Adrenal gland (tissue), 5 donors: ENCODE measurements around the gene TAF4.

ENCODE experiments used
- POLR2A ChIP-seq, 2 donors: fragments of 450-650 bp; IDR thresholded peaks; one replicate each; pipeline ENCODE4 v1.6.1; 2017; ENCODE audit warnings: antibody characterized with exemption in 2 of 2, mild to moderate bottlenecking in 2 of 2, moderate library complexity in 1 of 2
- TF ChIP-seq, protein P1 (sequence below), 6 experiments: fragments of 450-650 bp in 4 of 6; fragments of 200-600 bp in 2 of 6; sonication (generic) in 1 of 6; IDR thresholded peaks; 1 replicate in 5 of 6; 2 replicates in 1 of 6; pipeline versions ENCODE4 v1.5.1 to v1.8.0; 2016 to 2021; ENCODE audit warnings: antibody characterized with exemption in 6 of 6, mild to moderate bottlenecking in 2 of 6, moderate library complexity in 1 of 6
- donor health status: DM: no; HTN: no; CAD: no.

DNA sequence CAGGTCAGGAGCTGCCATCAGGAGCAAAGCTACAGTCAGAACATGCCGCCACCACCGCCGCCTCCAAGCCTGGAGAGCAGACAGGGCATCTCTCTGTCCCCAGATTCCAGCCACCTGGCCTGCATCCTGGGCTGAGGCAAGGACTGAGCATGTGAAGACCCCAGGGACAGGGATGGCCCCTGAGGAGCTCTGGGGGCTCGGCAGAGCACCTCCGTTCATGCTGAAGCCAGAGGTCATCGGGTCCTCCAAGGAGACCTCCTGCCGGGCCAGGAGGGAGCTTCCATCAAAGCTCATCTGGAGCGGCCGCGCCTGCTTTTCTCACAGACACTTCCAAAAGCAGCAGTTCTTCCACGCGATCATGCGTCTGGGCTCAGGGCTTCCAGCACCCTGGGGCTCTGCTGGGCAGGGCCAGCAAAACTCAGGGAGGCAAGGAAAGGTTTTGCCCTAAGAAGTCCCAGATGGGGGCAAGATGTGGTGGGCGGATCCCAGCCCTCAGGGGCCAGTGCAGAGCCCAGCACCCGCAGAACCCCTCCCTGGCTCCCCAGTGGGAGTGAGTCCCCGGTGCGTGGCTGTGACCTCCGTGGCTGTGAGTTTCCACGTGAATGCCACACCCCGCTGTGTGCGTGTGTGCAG is 138.4 kb downstream of the TAF4 start:
- TF ChIP-seq, protein P1, sequence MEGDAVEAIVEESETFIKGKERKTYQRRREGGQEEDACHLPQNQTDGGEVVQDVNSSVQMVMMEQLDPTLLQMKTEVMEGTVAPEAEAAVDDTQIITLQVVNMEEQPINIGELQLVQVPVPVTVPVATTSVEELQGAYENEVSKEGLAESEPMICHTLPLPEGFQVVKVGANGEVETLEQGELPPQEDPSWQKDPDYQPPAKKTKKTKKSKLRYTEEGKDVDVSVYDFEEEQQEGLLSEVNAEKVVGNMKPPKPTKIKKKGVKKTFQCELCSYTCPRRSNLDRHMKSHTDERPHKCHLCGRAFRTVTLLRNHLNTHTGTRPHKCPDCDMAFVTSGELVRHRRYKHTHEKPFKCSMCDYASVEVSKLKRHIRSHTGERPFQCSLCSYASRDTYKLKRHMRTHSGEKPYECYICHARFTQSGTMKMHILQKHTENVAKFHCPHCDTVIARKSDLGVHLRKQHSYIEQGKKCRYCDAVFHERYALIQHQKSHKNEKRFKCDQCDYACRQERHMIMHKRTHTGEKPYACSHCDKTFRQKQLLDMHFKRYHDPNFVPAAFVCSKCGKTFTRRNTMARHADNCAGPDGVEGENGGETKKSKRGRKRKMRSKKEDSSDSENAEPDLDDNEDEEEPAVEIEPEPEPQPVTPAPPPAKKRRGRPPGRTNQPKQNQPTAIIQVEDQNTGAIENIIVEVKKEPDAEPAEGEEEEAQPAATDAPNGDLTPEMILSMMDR (IDR thresholded peaks at IDR 0.05), result no peak
- no peak for TF ChIP-seq POLR2A (IDR thresholded peaks at IDR 0.05)
